T-helper 1 cell treated with Interleukin-12 subunit alpha and Interleukin-12 subunit beta and Interleukin-4 antibody, amounts not matched to agents 30 μg/mL and 1 μg/mL, for 36 hours (primary cell): Measurements from ENCODE around the gene DHRS12.

Experiments used
- H3K27ac Mint-ChIP-seq: one replicate; pipeline ENCODE4 v1.8.0; 2021; ENCODE audit warnings: mild to moderate bottlenecking, mixed read lengths
- H3K27me3 Mint-ChIP-seq: one replicate; pipeline ENCODE4 v1.8.0; 2021; ENCODE audit warnings: low read depth, mixed read lengths
- H3K36me3 Mint-ChIP-seq: one replicate; pipeline ENCODE4 v1.8.0; 2021; ENCODE audit warnings: low read depth, mixed read lengths
- H3K4me1 Mint-ChIP-seq: one replicate; pipeline ENCODE4 v1.8.0; 2021; ENCODE audit warnings: low read depth, mixed read lengths
- H3K4me3 Mint-ChIP-seq: one replicate; pipeline ENCODE4 v1.8.0; 2021; ENCODE audit warnings: mild to moderate bottlenecking, moderate library complexity, mixed read lengths
- H3K9me3 Mint-ChIP-seq: one replicate; pipeline ENCODE4 v1.8.0; 2021; ENCODE audit warnings: mixed read lengths

The DHRS12 gene

DNA sequence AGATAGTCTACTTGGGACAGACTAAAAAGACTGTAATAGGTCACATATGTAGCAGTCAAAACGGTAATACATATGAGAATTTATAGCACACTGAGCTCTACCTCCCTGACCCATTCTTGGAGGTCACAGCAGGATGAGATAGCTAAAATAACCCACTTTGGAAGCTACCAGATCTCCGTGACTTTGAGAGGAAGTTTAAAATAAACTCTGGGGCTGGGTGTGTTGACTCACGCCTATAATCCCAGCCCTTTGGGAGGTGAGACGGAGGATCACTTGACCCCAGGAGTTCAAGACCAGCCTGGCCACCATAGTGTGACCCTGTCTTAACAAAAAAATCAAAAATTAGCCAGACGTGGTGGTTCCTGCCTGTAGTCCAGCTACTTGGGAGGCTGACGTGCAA, 45.3 kb downstream of the DHRS12 start:
- Mint-ChIP-seq H3K9me3 (no peaks in the 10 kb centered on the region), H3K27ac (no peak overlapping the region), H3K4me1 (peaks cover 5% of the 10 kb centered on the region), H3K27me3 (no peaks in the 10 kb centered on the region), H3K4me3 (no peak overlapping the region), H3K36me3 (peaks cover 17% of the 10 kb centered on the region)

DNA sequence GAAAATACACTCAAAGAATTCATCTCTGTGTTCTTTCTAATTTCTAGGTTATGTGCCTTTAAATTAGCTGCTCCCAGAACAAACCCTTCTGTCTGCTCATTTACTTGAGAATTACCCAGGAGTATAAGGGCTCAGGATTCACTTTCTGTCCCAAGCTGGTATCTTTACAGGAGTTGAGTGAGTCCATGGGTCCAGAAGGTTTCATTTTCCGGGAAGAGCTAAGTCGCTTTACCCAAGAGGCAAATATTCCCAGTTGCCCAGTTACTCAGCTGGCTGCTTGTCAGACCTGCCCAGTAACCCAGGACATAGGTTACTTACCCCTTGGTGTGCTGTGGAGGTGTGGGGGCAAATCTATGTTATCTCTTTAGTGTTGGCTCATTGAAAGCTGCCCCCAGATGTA, 47.3 kb downstream of the DHRS12 start:
- Mint-ChIP-seq H3K4me1 (peaks cover 2% of the 10 kb centered on the region), H3K27ac (no peak overlapping the region), H3K27me3 (no peaks in the 10 kb centered on the region), H3K36me3 (peaks cover 17% of the 10 kb centered on the region), H3K9me3 (no peaks in the 10 kb centered on the region), H3K4me3 (no peak overlapping the region)

DNA sequence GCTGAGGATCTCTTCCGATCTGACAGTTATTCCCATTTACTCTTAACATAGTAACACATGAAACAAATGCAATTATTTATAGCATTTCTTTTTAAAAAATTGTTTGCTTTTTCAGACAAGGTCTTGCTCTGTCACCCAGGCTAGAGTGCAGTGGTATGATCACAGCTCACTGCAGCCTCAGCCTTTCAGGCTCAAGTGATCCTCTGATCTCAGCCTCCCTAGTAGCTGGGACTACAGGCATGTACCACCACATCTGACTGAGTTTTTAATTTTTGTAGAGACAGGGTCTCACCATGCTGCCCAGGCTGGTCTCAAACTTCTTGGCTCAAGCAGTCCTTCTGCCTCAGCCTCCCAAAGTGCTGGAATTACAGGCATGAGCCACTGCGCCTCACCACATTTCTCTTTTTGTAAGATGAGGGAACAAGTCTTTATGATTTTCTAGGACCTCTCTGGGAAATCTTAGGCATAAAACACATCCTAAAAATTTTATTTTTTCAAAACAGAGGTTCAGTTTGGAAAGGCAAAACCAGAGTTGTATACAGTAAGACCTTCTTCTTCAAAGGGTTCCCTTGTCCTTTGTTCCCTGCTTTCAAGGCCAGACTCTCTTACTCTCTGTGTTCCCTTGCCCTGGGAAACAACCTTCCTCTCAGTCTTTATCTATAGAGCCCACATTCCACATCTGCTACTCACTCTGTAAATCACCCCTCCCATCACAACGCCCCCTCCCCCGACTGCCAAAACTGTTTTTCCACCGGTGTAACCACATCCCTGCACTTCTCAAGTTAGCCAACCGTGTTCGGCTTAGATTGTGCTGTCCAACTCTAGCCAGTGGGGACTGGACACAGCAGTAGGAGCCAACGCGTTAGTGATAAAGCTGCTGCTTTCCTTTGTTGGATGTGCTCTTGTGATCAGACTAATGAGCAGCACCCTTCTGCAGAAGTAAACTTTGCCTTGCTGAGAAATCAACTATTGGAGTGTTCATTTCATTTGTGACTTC, 56.2 kb downstream of the DHRS12 start:
- Mint-ChIP-seq H3K9me3 (peaks cover 12% of the 10 kb centered on the region), H3K27me3 (no peaks in the 10 kb centered on the region), H3K4me3 (no peak overlapping the region), H3K36me3 (peaks cover 32% of the 10 kb centered on the region), H3K27ac (no peak overlapping the region), H3K4me1 (no peaks in the 10 kb centered on the region)

DNA sequence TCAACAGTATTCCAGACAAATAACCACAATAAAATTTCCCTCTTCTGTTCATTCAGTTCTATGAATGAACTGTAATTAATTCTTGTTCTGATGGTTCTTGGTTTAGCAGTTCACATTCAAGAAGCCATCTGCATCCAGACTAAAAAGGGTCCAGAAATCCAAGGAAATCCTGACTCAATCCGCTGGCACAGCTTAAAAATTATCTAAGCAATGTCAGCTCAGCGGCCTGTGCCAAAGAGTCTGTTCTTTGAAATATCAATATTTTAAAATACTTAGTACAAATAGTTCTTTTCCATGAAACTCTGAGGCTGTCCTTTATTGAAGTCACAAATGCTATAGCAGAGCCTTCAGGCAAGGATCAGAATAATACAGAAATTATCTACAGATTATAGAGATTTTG, 57.2 kb downstream of the DHRS12 start:
- no peaks in the 10 kb centered on the region for H3K4me1 Mint-ChIP-seq
- peaks cover 30% of the 10 kb centered on the region for H3K36me3 Mint-ChIP-seq
- H3K9me3 Mint-ChIP-seq, result peaks cover 12% of the 10 kb centered on the region
- no peaks in the 10 kb centered on the region for H3K27me3 Mint-ChIP-seq
- H3K4me3 Mint-ChIP-seq, result no peak overlapping the region
- H3K27ac Mint-ChIP-seq, result no peak overlapping the region

DNA sequence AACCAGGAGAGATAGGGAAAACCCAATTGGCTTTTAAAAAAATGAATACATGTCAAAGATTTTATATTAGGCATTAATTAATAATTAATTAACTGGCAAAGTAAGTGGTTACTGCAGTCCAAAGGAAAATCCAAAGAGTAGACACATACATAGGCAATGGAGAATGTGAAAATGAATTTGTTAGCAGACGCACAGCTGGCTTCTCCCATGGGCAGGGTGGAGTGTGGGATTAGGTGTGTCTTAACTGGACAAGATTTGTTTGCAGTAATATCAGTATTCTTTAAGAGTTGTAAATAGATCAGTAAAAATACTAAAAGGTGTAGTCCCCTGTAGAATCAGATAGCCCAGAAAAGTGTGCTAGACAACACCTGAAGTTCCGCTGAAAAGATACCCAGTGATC, 58.7 kb downstream of the DHRS12 start:
- peaks cover 27% of the 10 kb centered on the region for H3K36me3 Mint-ChIP-seq

DNA sequence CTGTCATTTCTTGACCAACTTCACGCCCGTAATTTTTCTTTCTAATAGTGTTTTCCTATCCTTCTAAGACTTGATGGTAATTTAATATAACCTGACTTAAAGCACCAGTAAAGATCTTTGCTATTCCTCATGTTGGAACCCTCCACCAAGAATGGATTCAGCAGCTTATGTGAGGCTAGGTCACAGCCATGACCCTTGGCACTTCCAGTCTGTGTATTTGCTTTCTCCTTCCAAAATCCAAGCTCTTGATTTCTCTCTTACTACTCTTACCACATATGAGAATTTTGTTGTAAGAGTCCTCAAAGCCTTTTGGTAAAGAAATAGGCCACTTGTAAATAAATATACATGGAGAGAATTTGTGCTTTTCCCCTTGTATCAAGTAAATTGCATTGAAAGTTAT, 61.4 kb downstream of the DHRS12 start:
- H3K4me1 Mint-ChIP-seq, result peaks cover 6% of the 10 kb centered on the region
- H3K36me3 Mint-ChIP-seq, result peaks cover 21% of the 10 kb centered on the region

More for the DNA sequence above, 58.7 kb downstream of the DHRS12 start:
- Mint-ChIP-seq H3K9me3 (peaks cover 12% of the 10 kb centered on the region), H3K4me1 (no peaks in the 10 kb centered on the region), H3K27me3 (no peaks in the 10 kb centered on the region), H3K4me3 (no peak overlapping the region), H3K27ac (no peak overlapping the region)

DNA sequence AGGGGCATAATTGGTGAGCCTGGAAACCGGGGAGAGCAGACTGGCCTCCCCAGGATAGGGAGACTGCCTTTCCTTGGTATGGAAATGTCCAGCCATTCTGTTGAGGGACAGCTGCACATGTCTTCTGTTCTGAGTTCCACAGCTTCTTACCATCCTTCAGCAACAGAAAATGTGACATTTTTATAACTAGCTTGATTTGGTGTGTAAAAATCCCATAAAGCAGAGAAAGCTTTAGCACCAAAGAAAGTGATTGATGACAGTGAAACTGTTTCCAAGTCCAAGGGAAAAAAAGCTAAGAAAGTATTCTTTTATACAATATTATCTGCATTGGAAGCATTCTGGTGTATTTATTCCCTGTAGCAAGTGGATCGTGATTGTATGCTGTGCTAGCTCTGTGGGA, 61.9 kb downstream of the DHRS12 start:
- H3K4me3 Mint-ChIP-seq, result no peak overlapping the region
- peaks cover 22% of the 10 kb centered on the region for H3K36me3 Mint-ChIP-seq
- peaks cover 8% of the 10 kb centered on the region for H3K4me1 Mint-ChIP-seq
- H3K27ac Mint-ChIP-seq, result no peak overlapping the region
- no peaks in the 10 kb centered on the region for H3K9me3 Mint-ChIP-seq
- no peaks in the 10 kb centered on the region for H3K27me3 Mint-ChIP-seq

More for the DNA sequence above, 61.4 kb downstream of the DHRS12 start:
- H3K27me3 Mint-ChIP-seq, result no peaks in the 10 kb centered on the region
- no peaks in the 10 kb centered on the region for H3K9me3 Mint-ChIP-seq
- no peak overlapping the region for H3K4me3 Mint-ChIP-seq
- no peak overlapping the region for H3K27ac Mint-ChIP-seq

DNA sequence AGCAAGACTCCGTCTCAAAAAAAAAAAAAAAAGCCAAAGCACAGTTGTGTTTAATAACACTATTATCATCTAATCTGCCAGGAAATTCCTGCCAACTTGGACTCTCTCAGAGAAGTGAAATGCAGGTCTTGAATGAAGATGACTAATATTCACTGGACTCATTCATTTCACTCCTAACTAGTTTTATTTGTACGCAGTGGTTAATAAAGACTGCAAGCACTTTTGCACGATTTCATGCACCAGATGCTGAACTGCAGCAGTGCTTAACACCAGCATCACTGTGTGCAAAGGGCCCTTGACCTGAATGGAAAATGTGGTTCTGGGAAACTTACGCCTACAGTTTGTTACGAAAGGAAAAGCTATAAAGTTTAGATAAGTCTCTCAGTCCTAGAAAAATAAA, 63.3 kb downstream of the DHRS12 start:
- Mint-ChIP-seq H3K4me3 (no peak overlapping the region), H3K27ac (no peak overlapping the region), H3K9me3 (no peaks in the 10 kb centered on the region), H3K36me3 (peaks cover 23% of the 10 kb centered on the region), H3K27me3 (no peaks in the 10 kb centered on the region), H3K4me1 (peaks cover 8% of the 10 kb centered on the region)

DNA sequence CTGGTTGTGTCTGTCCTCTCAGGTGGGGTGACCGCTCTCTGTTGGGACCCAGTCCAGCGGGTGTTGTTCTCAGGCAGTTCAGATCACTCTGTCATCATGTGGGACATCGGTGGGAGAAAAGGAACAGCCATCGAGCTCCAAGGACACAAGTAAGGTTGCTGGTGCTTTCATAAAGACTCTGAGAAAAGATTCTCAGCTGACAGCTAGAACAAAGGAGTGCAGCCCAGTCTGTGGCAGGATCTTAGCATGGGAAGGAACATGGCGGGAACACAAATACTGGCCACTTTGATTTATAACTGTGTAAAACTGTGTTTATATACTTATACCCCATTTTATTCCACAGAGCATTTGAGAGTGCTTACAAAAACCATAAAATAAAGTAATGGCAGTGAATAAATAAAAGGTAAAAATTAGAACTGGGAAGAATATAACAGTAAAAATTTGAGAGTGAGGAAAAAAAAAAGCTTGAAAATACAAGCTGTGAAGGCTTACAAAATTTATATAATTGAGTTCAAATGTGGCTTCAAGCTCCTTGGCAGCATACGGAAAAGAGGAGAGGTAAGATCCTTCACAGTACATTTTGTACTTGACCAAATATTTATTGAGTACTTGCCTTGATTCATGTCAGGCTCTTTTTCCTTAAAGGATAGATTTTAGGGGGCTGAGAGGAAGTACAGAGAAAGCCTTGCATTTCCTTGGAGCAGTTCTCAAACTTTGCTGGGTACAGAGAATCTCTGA, 64.8 kb downstream of the DHRS12 start:
- peaks cover 20% of the 10 kb centered on the region for H3K36me3 Mint-ChIP-seq
- no peaks in the 10 kb centered on the region for H3K27me3 Mint-ChIP-seq
- H3K4me1 Mint-ChIP-seq, result peaks cover 8% of the 10 kb centered on the region
- no peak overlapping the region for H3K4me3 Mint-ChIP-seq
- no peaks in the 10 kb centered on the region for H3K9me3 Mint-ChIP-seq
- no peak overlapping the region for H3K27ac Mint-ChIP-seq

DNA sequence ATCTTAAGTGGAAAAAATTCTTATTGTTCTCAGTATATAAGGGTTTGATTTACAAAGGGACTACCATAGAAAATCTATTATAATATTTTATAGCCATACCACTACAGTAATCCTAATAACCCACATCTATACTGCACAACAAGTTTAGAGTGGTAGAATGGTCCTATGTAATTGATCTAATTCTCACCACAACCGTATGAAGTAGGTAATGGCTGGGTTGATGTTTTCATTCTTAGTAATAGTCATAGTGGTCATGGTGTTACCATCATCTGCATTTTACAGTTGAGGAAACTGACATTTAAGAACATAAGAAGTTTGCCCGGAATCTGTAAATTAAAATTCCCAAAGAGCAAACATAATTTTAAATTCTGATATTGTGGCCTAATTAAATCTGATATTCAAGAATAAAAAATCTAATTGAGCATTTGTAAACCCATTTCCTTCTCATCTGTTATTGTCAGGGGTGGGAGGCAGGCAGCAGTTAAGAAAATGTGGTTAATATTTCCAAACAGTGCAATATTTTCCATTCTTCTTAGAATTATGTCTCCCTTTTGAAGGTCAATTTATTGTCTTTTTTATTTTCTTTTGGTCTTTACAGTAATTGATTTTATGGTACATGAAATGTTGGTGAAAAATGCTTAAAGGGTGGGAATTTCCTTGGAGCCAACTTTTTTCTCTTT, 65.6 kb downstream of the DHRS12 start:
- Mint-ChIP-seq H3K36me3 (peaks cover 17% of the 10 kb centered on the region), H3K4me3 (no peak overlapping the region), H3K27ac (no peak overlapping the region), H3K4me1 (peaks cover 8% of the 10 kb centered on the region), H3K27me3 (no peaks in the 10 kb centered on the region), H3K9me3 (no peaks in the 10 kb centered on the region)

DNA sequence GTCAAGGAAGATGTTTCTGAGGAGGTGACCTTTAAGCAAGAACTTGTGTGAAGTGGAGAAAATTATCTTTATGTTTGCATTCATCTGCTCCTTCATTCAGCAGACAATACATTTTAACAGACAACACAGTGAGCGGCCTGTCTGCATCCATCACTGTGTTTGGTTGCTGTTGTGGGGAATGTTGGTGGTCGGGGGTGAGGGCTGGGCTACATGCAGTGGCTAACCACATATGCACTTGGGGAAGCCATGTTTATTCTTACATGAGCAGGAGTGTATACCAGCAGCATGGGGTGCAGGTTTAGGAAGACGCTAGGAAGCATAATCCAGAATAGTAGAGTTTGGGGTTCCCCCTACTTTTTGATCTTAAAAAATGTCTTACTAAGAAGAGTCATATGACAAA, 66.4 kb downstream of the DHRS12 start:
- peaks cover 17% of the 10 kb centered on the region for H3K36me3 Mint-ChIP-seq
- H3K27me3 Mint-ChIP-seq, result no peaks in the 10 kb centered on the region
- peak overlapping the region; percentile 51 for H3K27ac Mint-ChIP-seq
- H3K4me1 Mint-ChIP-seq, result peaks cover 8% of the 10 kb centered on the region
- no peak overlapping the region for H3K4me3 Mint-ChIP-seq
- no peaks in the 10 kb centered on the region for H3K9me3 Mint-ChIP-seq

DNA sequence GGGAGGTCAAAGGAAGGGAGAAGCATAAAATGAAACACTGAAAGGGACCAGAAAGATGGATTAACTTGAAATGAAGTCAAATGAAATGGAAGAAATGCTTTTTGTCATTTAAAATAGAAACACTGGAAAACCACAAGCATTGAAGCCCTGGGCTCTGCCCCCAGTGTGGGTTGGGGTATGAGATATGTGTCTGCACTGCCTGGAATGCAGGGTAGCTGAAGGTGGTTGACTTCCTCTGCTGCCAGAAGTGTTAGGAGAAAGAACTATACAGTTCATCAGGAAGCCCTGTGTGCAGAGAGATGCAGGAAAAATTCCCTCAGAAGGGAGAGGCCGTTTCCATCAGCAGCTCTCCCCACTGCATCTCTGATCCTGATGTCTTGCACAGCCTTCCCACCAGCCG, 69.2 kb downstream of the DHRS12 start:
- no peaks in the 10 kb centered on the region for H3K27me3 Mint-ChIP-seq
- no peak overlapping the region for H3K27ac Mint-ChIP-seq
- no peaks in the 10 kb centered on the region for H3K9me3 Mint-ChIP-seq
- peaks cover 12% of the 10 kb centered on the region for H3K4me1 Mint-ChIP-seq
- H3K4me3 Mint-ChIP-seq, result no peak overlapping the region
- peaks cover 9% of the 10 kb centered on the region for H3K36me3 Mint-ChIP-seq

DNA sequence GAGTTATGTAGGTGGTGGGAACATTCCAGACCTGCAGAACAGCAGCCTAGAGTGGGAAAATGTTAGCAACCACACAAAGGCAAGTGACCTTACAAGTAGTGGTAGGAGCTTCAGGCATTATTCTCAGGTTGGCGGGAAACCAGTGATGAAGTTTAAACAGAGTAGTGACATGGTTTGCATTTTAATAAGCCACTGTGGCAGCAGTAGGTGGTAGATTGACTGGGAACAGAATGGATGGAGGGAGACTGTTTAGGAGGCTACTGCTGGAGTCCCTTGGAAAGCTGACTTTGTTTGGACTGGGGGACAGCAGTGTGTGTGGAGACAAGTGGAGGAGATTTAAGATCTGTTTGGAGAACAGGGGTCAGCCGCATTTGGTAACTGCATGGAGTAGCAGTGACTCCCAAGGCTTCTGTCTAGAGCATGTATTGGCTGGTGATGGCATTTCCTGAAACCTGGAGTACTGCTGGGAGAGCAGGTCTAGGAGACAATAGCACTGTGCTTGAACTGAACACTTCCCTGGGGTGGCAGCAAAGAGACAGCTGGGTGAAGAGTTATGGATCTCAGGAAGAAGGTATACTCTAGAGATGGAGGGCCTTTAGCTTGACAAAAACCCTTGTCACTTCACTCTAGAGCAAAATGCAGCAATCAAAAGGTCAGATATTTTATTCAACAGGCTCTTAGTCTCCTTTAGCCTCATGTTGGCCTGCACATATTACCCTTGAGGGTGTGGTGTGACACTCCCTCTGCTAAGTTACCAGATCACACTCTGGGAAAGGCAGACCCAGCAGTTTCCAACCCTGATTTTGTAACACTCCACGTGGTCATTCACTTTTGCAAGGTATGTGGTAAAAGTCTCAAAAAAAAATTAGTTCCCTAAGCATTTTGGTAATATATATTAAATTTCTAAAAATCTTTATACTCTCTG, 70.3 kb downstream of the DHRS12 start:
- Mint-ChIP-seq H3K9me3 (no peaks in the 10 kb centered on the region), H3K4me1 (peaks cover 9% of the 10 kb centered on the region), H3K36me3 (peaks cover 6% of the 10 kb centered on the region), H3K27me3 (no peaks in the 10 kb centered on the region), H3K27ac (no peak overlapping the region), H3K4me3 (no peak overlapping the region)

DNA sequence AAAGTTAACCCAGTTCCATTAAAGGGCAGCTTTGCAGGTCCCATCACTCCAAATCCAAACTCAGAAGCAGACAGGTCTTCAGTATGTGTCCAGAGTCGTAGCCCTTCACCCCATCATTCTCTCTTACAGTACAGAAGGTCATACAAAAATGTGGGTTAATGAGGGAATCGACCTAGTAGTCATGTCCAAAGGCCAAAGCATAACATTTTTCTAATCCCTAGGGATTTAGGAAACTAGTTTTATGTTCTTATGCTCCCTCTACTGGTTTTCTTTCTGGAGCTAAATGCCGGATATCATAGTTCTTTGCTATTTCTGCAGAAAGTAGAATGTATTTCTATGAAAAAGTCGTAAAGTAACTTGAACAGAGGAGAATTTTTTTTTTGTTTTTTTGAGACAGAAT, 72.2 kb downstream of the DHRS12 start:
- Mint-ChIP-seq H3K27ac (no peak overlapping the region), H3K4me1 (peaks cover 5% of the 10 kb centered on the region), H3K9me3 (no peaks in the 10 kb centered on the region), H3K4me3 (no peak overlapping the region), H3K27me3 (no peaks in the 10 kb centered on the region), H3K36me3 (peaks cover 4% of the 10 kb centered on the region)
